ENCODE results near the gene CHST9. TPM values are rescaled to one million over a fixed set of nuclear protein-coding genes. Genes with fewer than 3 reads are reported as not detected.

Gene CHST9
- total and polyA plus RNA-seq, 9 of the 15 experiments (the other 6 are each of a cell fraction or from before 2014, with no cell fraction given) = not detected

- Histone ChIP-seq H3K27ac (ENCODE audit: extremely low read depth, low read depth, low read length) (no peak overlapping the region), H3K79me2 (ENCODE audit: control insufficient read depth, insufficient read depth, low read length) (no peaks in the 10 kb centered on the region), H3K27me3 (ENCODE audit: control insufficient read depth in 2 of 2, insufficient read depth in 2 of 2, low read length in 2 of 2) (no peaks in the 10 kb centered on the region), H3K36me3 (ENCODE audit: control insufficient read depth, insufficient read depth, low read length) (no peaks in the 10 kb centered on the region), H3K9ac (ENCODE audit: insufficient read depth in 1 of 2, low read depth in 2 of 2, low read length in 2 of 2) (no peak overlapping the region), H3K4me1 (replicated peaks in 1 of 2; ENCODE audit: control insufficient read depth in 2 of 2, insufficient read depth in 2 of 2, low read length in 2 of 2) (no peaks in the 10 kb centered on the region), H3K9me1 (ENCODE audit: control insufficient read depth, insufficient read depth, low read length) (no peaks in the 10 kb centered on the region), H3K9me3 (replicated peaks; ENCODE audit: control insufficient read depth, insufficient read depth, low read depth, low read length) (no peaks in the 10 kb centered on the region), H2AFZ (ENCODE audit: low read depth, low read length) (no peak overlapping the region), H3K4me2 (ENCODE audit: insufficient read depth, low read length) (no peak overlapping the region), H3K4me3 (no peak overlapping the region), H4K20me1 (replicated peaks; ENCODE audit: control insufficient read depth, insufficient read depth, low read length) (no peaks in the 10 kb centered on the region)
- BruUV-seq (replicated peaks) = no TSS peak
- intact Hi-C loops (cut with micrococcal nuclease) = no loop called here
- 3% methylated on average over 1 of the region's 1 CpG for WGBS (ENCODE audit: insufficient coverage, low coverage, missing lambda C conversion rate)
- ChIA-PET POLR2A (no interaction called here), CTCF (ENCODE audit: low intra/inter-chr PET ratio) (interaction anchor here (0.6 kb wide), 1 partner anchor 8 kb away, joined by 3 read pairs; no protein-coding TSS in a partner anchor)
- TF ChIP-seq, protein P1, sequence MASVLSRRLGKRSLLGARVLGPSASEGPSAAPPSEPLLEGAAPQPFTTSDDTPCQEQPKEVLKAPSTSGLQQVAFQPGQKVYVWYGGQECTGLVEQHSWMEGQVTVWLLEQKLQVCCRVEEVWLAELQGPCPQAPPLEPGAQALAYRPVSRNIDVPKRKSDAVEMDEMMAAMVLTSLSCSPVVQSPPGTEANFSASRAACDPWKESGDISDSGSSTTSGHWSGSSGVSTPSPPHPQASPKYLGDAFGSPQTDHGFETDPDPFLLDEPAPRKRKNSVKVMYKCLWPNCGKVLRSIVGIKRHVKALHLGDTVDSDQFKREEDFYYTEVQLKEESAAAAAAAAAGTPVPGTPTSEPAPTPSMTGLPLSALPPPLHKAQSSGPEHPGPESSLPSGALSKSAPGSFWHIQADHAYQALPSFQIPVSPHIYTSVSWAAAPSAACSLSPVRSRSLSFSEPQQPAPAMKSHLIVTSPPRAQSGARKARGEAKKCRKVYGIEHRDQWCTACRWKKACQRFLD (CRISPR knock-in tag; IDR thresholded peaks at IDR 0.05) = no peak
- DNase-seq (ENCODE audit: extremely low read depth in 1 of 4, low spot score in 3 of 4) = no peak
- FAIRE-seq = no peak
- ATAC-seq = no peak
- in situ Hi-C loops (cut with MboI) = no loop called here
These were observed 74.8 kb downstream of the CHST9 start for GRCh38 chr18:27110319-27110718.

GRCh38 chr18:27109451-27109850 is 75.7 kb downstream of the CHST9 start:
- POLR2A ChIA-PET = no interaction called here
- no TSS peak for BruUV-seq (replicated peaks)
- FAIRE-seq (no peak), ATAC-seq (no peak), DNase-seq (ENCODE audit: extremely low read depth in 1 of 4, low spot score in 3 of 4) (no peak)
- Histone ChIP-seq H3K4me2 (ENCODE audit: insufficient read depth, low read length) (no peak overlapping the region), H3K4me3 (no peak overlapping the region), H3K79me2 (ENCODE audit: control insufficient read depth, insufficient read depth, low read length) (no peaks in the 10 kb centered on the region), H3K27me3 (ENCODE audit: control insufficient read depth in 2 of 2, insufficient read depth in 2 of 2, low read length in 2 of 2) (no peaks in the 10 kb centered on the region), H3K4me1 (replicated peaks in 1 of 2; ENCODE audit: control insufficient read depth in 2 of 2, insufficient read depth in 2 of 2, low read length in 2 of 2) (no peaks in the 10 kb centered on the region), H4K20me1 (replicated peaks; ENCODE audit: control insufficient read depth, insufficient read depth, low read length) (no peaks in the 10 kb centered on the region), H3K9ac (ENCODE audit: insufficient read depth in 1 of 2, low read depth in 2 of 2, low read length in 2 of 2) (no peak overlapping the region), H3K9me3 (replicated peaks; ENCODE audit: control insufficient read depth, insufficient read depth, low read depth, low read length) (no peaks in the 10 kb centered on the region), H3K9me1 (ENCODE audit: control insufficient read depth, insufficient read depth, low read length) (no peaks in the 10 kb centered on the region), H3K36me3 (ENCODE audit: control insufficient read depth, insufficient read depth, low read length) (no peaks in the 10 kb centered on the region), H3K27ac (ENCODE audit: extremely low read depth, low read depth, low read length) (no peak overlapping the region), H2AFZ (ENCODE audit: low read depth, low read length) (no peak overlapping the region)
- CTCF ChIA-PET (ENCODE audit: low intra/inter-chr PET ratio) = interaction anchor here (0.6 kb wide), 1 partner anchor 9 kb away, joined by 3 read pairs; no protein-coding TSS in a partner anchor
- intact Hi-C loops (cut with micrococcal nuclease) = no loop called here
- WGBS (ENCODE audit: insufficient coverage, low coverage, missing lambda C conversion rate) = under 1% methylated on average over 10 of the region's 10 CpGs
- in situ Hi-C loops (cut with MboI) = no loop called here
- TF ChIP-seq ETS2 (tag; IDR thresholded peaks at IDR 0.05; ENCODE audit: borderline replicate concordance, poor library complexity, severe bottlenecking) (no peak), TAF9B (IDR thresholded peaks at IDR 0.05; ENCODE audit: partially characterized antibody) (no peak), PCBP1 (IDR thresholded peaks at IDR 0.05; ENCODE audit: low read depth, low read length, poor library complexity, severe bottlenecking) (no peak), JUN (IDR thresholded peaks at IDR 0.05; ENCODE audit: borderline replicate concordance, low read depth, low read length) (no peak), JUN (CRISPR knock-in tag; IDR thresholded peaks at IDR 0.05; ENCODE audit: borderline replicate concordance) (no peak), MXI1 (IDR thresholded peaks at IDR 0.05; ENCODE audit: low read depth, low read length) (no peak), ZNF224 (CRISPR knock-in tag; IDR thresholded peaks at IDR 0.05) (no peak)
- TF ChIP-seq, protein P2, sequence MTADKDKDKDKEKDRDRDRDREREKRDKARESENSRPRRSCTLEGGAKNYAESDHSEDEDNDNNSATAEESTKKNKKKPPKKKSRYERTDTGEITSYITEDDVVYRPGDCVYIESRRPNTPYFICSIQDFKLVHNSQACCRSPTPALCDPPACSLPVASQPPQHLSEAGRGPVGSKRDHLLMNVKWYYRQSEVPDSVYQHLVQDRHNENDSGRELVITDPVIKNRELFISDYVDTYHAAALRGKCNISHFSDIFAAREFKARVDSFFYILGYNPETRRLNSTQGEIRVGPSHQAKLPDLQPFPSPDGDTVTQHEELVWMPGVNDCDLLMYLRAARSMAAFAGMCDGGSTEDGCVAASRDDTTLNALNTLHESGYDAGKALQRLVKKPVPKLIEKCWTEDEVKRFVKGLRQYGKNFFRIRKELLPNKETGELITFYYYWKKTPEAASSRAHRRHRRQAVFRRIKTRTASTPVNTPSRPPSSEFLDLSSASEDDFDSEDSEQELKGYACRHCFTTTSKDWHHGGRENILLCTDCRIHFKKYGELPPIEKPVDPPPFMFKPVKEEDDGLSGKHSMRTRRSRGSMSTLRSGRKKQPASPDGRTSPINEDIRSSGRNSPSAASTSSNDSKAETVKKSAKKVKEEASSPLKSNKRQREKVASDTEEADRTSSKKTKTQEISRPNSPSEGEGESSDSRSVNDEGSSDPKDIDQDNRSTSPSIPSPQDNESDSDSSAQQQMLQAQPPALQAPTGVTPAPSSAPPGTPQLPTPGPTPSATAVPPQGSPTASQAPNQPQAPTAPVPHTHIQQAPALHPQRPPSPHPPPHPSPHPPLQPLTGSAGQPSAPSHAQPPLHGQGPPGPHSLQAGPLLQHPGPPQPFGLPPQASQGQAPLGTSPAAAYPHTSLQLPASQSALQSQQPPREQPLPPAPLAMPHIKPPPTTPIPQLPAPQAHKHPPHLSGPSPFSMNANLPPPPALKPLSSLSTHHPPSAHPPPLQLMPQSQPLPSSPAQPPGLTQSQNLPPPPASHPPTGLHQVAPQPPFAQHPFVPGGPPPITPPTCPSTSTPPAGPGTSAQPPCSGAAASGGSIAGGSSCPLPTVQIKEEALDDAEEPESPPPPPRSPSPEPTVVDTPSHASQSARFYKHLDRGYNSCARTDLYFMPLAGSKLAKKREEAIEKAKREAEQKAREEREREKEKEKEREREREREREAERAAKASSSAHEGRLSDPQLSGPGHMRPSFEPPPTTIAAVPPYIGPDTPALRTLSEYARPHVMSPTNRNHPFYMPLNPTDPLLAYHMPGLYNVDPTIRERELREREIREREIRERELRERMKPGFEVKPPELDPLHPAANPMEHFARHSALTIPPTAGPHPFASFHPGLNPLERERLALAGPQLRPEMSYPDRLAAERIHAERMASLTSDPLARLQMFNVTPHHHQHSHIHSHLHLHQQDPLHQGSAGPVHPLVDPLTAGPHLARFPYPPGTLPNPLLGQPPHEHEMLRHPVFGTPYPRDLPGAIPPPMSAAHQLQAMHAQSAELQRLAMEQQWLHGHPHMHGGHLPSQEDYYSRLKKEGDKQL (CRISPR knock-in tag; IDR thresholded peaks at IDR 0.05; ENCODE audit: borderline replicate concordance) = no peak
